H1 (cell line): Measurements from ENCODE around the gene DUSP9. TPM values are rescaled to one million over a fixed set of nuclear protein-coding genes. Genes with fewer than 3 reads are reported as not detected.
A peak's percentile ranks its signal among the peaks of the same experiment; 100 is the strongest.

Source experiments
- CTCF ChIA-PET: fragments of 300-600 bp; sonication (Branson Sonifier 250); formaldehyde crosslinking; loops from one replicate; lab custom pipeline; 2021; ENCODE audit not compliant: partially characterized antibody; lab: Charles Lee
- POLR2A ChIA-PET: fragments of 300-600 bp; sonication (Branson Sonifier 250); formaldehyde crosslinking; loops from one replicate; lab custom pipeline; 2021; ENCODE audit warnings: inconsistent platforms; ENCODE audit not compliant: partially characterized antibody; lab: Charles Lee
- DNase-seq, 2 experiments: peaks; one replicate each; pipeline versions ENCODE4 v3.0.0 to v3.0.0-alpha.2; 2010 to 2022; ENCODE audit warnings: low spot score in 2 of 2, low read depth in 1 of 2, mixed read lengths in 1 of 2
- FAIRE-seq: peaks from 2 replicates; lab custom pipeline; 2011; peaks lifted over from hg19 to GRCh38; lab: Jason Lieb, UNC
- H2AFZ ChIP-seq: 2 replicates; pipeline ENCODE4 v1.8.1; 2012; ENCODE audit warnings: low read length, inconsistent platforms
- H2AK5ac ChIP-seq: 2 replicates; pipeline ENCODE4 v1.6.1; 2013; ENCODE audit warnings: low read depth, low read length
- H2BK120ac ChIP-seq: replicated peaks from 2 replicates; pipeline ENCODE3; 2013; ENCODE audit warnings: low read depth, low read length, inconsistent platforms
- H2BK12ac ChIP-seq: 2 replicates; pipeline ENCODE4 v1.6.1; 2013; ENCODE audit warnings: low read depth, low read length
- H2BK15ac ChIP-seq: 2 replicates; pipeline ENCODE4 v1.6.1; 2013; ENCODE audit warnings: low read length
- H2BK20ac ChIP-seq: 2 replicates; pipeline ENCODE4 v1.6.1; 2013; ENCODE audit warnings: low read length
- H2BK5ac ChIP-seq: 2 replicates; pipeline ENCODE4 v1.6.1; 2013; ENCODE audit warnings: low read depth, low read length
- H3K14ac ChIP-seq: 2 replicates; pipeline ENCODE4 v1.6.1; 2013; ENCODE audit warnings: inconsistent platforms; ENCODE audit not compliant: insufficient read length
- H3K18ac ChIP-seq: 2 replicates; pipeline ENCODE4 v1.6.1; 2013; ENCODE audit warnings: low read length; ENCODE audit errors: extremely low read depth
- H3K23ac ChIP-seq: 2 replicates; pipeline ENCODE4 v1.6.1; 2013; ENCODE audit warnings: inconsistent platforms; ENCODE audit not compliant: insufficient read length
- H3K23me2 ChIP-seq: 2 replicates; pipeline ENCODE4 v1.6.1; 2013; ENCODE audit warnings: low read depth, low read length
- H3K27ac ChIP-seq: 2 replicates; pipeline ENCODE4 v1.6.1; 2011; ENCODE audit warnings: low read depth, low read length, inconsistent platforms
- H3K27me3 ChIP-seq, 4 experiments: replicated peaks in 1 of 4; 1 replicate in 1 of 4; 2 replicates in 3 of 4; pipeline versions ENCODE4 v1.6.1 to v1.8.1; 2011 to 2013; ENCODE audit warnings: low read length in 3 of 4, mild to moderate bottlenecking in 3 of 4, inconsistent platforms in 2 of 4, mixed read lengths in 2 of 4, moderate library complexity in 1 of 4; ENCODE audit not compliant: control insufficient read depth in 3 of 4, insufficient read depth in 3 of 4; ENCODE audit errors: extremely low read depth in 1 of 4
- H3K36me3 ChIP-seq, 4 experiments: 2 replicates each; pipeline versions ENCODE4 v1.6.1 to v1.8.1; 2011 to 2013; ENCODE audit warnings: mild to moderate bottlenecking in 4 of 4, low read length in 3 of 4, moderate library complexity in 2 of 4, control low read depth in 1 of 4, inconsistent platforms in 1 of 4; ENCODE audit not compliant: insufficient read depth in 4 of 4, control insufficient read depth in 2 of 4
- H3K4ac ChIP-seq: replicated peaks from 2 replicates; pipeline ENCODE3; 2013; ENCODE audit warnings: low read length, low read depth, mixed read lengths, inconsistent platforms; ENCODE audit not compliant: insufficient read length
- H3K4me1 ChIP-seq, 4 experiments: replicated peaks in 1 of 4; 1 replicate in 1 of 4; 2 replicates in 3 of 4; pipeline versions ENCODE4 v1.6.1 to v1.8.1; 2011 to 2013; ENCODE audit warnings: low read length in 3 of 4, inconsistent platforms in 2 of 4, mixed read lengths in 1 of 4; ENCODE audit not compliant: insufficient read depth in 4 of 4, control insufficient read depth in 3 of 4
- H3K4me2 ChIP-seq, 2 experiments: 2 replicates each; pipeline versions ENCODE4 v1.6.1 to v1.8.1; 2011 to 2013; ENCODE audit warnings: low read depth in 2 of 2, low read length in 2 of 2, control low read depth in 1 of 2, inconsistent platforms in 1 of 2, mild to moderate bottlenecking in 1 of 2; ENCODE audit not compliant: insufficient read depth in 1 of 2
- H3K4me3 ChIP-seq, 4 experiments: fragments of 200-600, 300-600 bp in 1 of 4; sonication (generic), shearing (Covaris generic), sonication (Bioruptor Twin) in 1 of 4; 2 replicates each; pipeline versions ENCODE4 v1.5.1 to v1.8.1; 2011 to 2016; ENCODE audit warnings: low read length in 4 of 4, low read depth in 3 of 4, control low read depth in 2 of 4, inconsistent platforms in 2 of 4, mild to moderate bottlenecking in 2 of 4, mixed read lengths in 1 of 4, moderate library complexity in 1 of 4; ENCODE audit not compliant: insufficient read depth in 2 of 4; ENCODE audit errors: extremely low read depth in 1 of 4
- H3K56ac ChIP-seq: replicated peaks from 2 replicates; pipeline ENCODE3; 2013; ENCODE audit warnings: low read depth, mild to moderate bottlenecking, mixed read lengths, low read length, inconsistent platforms; ENCODE audit not compliant: insufficient read length
- H3K79me1 ChIP-seq: 2 replicates; pipeline ENCODE4 v1.6.1; 2013; ENCODE audit warnings: low read depth, low read length, control low read depth
- H3K79me2 ChIP-seq, 2 experiments: 2 replicates each; pipeline versions ENCODE4 v1.6.1 to v1.8.1; 2012 to 2013; ENCODE audit warnings: low read length in 2 of 2, mild to moderate bottlenecking in 2 of 2, inconsistent platforms in 1 of 2; ENCODE audit not compliant: insufficient read depth in 2 of 2, control insufficient read depth in 1 of 2
- H3K9ac ChIP-seq, 4 experiments: replicated peaks in 1 of 4; 1 replicate in 1 of 4; 2 replicates in 3 of 4; pipeline versions ENCODE4 v1.6.1 to v1.8.1; 2011 to 2013; ENCODE audit warnings: low read depth in 3 of 4, low read length in 3 of 4, control low read depth in 2 of 4, mild to moderate bottlenecking in 2 of 4, moderate library complexity in 2 of 4, inconsistent platforms in 1 of 4; ENCODE audit errors: extremely low read depth in 1 of 4
- H3K9me3 ChIP-seq, 2 experiments: 2 replicates each; pipeline versions ENCODE4 v1.6.1 to v1.8.1; 2012 to 2013; ENCODE audit warnings: mild to moderate bottlenecking in 2 of 2, moderate library complexity in 2 of 2, control low read depth in 1 of 2, inconsistent platforms in 1 of 2, low read depth in 1 of 2, low read length in 1 of 2, mixed read lengths in 1 of 2; ENCODE audit not compliant: insufficient read depth in 2 of 2
- H4K20me1 ChIP-seq, 2 experiments: replicated peaks in 1 of 2; 2 replicates each; pipeline versions ENCODE3 to v1.8.1; 2011 to 2013; ENCODE audit warnings: inconsistent platforms in 2 of 2, low read length in 2 of 2, mild to moderate bottlenecking in 1 of 2; ENCODE audit not compliant: insufficient read depth in 2 of 2, control insufficient read depth in 1 of 2
- H4K5ac ChIP-seq: 2 replicates; pipeline ENCODE4 v1.6.1; 2013; ENCODE audit warnings: low read length, low read depth, mixed read lengths, inconsistent platforms; ENCODE audit not compliant: insufficient read length
- H4K8ac ChIP-seq: 2 replicates; pipeline ENCODE4 v1.8.0; 2013; ENCODE audit warnings: mild to moderate bottlenecking, moderate library complexity, low read length, inconsistent platforms; ENCODE audit not compliant: insufficient read depth; ENCODE audit errors: extremely low read depth
- H4K91ac ChIP-seq: replicated peaks from 2 replicates; pipeline ENCODE3; 2013; ENCODE audit warnings: low read length, mixed read lengths, inconsistent platforms; ENCODE audit not compliant: insufficient read length
- BCL11A ChIP-seq, 2 experiments: IDR thresholded peaks; one replicate each; pipeline ENCODE4 v1.6.1; 2011; ENCODE audit warnings: low read depth in 2 of 2, low read length in 2 of 2, mild to moderate bottlenecking in 2 of 2
- BRCA1 ChIP-seq: IDR thresholded peaks from 2 replicates; pipeline ENCODE4 v1.6.1; 2012; ENCODE audit warnings: low read depth, low read length, improper control_type of control experiment
- KDM4A ChIP-seq: IDR thresholded peaks from one replicate; pipeline ENCODE4 v1.7.1; 2012; ENCODE audit warnings: low read depth, mild to moderate bottlenecking, moderate library complexity, low read length, inconsistent platforms; ENCODE audit not compliant: severe bottlenecking
- NRF1 ChIP-seq: IDR thresholded peaks from 2 replicates; pipeline ENCODE4 v1.6.1; 2011; ENCODE audit warnings: mild to moderate bottlenecking, low read depth, low read length, improper control_type of control experiment
- RAD21 ChIP-seq, 2 experiments: IDR thresholded peaks in 1 of 2; conservative IDR thresholded peaks in 1 of 2; 2 replicates each; pipeline ENCODE4 v1.6.1; 2011; ENCODE audit warnings: low read depth in 2 of 2, low read length in 2 of 2, improper control_type of control experiment in 1 of 2, inconsistent platforms in 1 of 2, mild to moderate bottlenecking in 1 of 2, moderate library complexity in 1 of 2
- RNF2 ChIP-seq: fragments of 200-900, 300-1000 bp; sonication (generic); IDR thresholded peaks from 2 replicates; pipeline ENCODE4 v1.7.1; 2016; ENCODE audit warnings: borderline replicate concordance, low read depth, mild to moderate bottlenecking, antibody characterized with exemption, low read length; ENCODE audit not compliant: poor library complexity, severe bottlenecking; ENCODE audit errors: missing control alignments
- SIRT6 ChIP-seq: IDR thresholded peaks from one replicate; pipeline ENCODE4 v1.7.1; 2012; ENCODE audit warnings: low read length, inconsistent platforms
- TCF12 ChIP-seq: IDR thresholded peaks from 2 replicates; pipeline ENCODE4 v1.6.1; 2011; ENCODE audit warnings: low read depth, mild to moderate bottlenecking, low read length
- TEAD4 ChIP-seq: IDR thresholded peaks from 2 replicates; pipeline ENCODE4 v1.6.1; 2012; ENCODE audit warnings: low read depth, low read length, inconsistent platforms, mixed read lengths
- YY1 ChIP-seq: IDR thresholded peaks from 2 replicates; pipeline ENCODE4 v1.6.1; 2011; ENCODE audit warnings: low read depth, mild to moderate bottlenecking, low read length
- ZNF274 ChIP-seq: IDR thresholded peaks from 2 replicates; pipeline ENCODE4 v1.7.0; 2012; ENCODE audit warnings: low read length, borderline replicate concordance; ENCODE audit errors: extremely low read depth
- WGBS, 2 experiments: shearing (Covaris generic) in 1 of 2; methylation state at CpG; one replicate each; pipeline versions ENCODE4 v1.1.6 to v1.1.7; 2013 to 2015; ENCODE audit warnings: low lambda C conversion rate in 2 of 2, mixed read lengths in 2 of 2, inconsistent platforms in 1 of 2, low coverage in 1 of 2, missing lambda C conversion rate in 1 of 2; ENCODE audit not compliant: insufficient replicate concordance in 2 of 2, insufficient coverage in 1 of 2, insufficient read length in 1 of 2; ENCODE audit errors: extremely low coverage in 1 of 2, missing lambda C conversion rate in 1 of 2; 5-methylcytosine and 5-hydroxymethylcytosine counted together
- polyA plus RNA-seq, 7 experiments: library from polyadenylated mRNA; depleted of rRNA in 3 of 7; stranded (reverse) in 5 of 7; unstranded in 2 of 7; fragments of >200 nt in 5 of 7; fragments of 200-250 nt in 2 of 7; gene quantifications; 1 replicate in 5 of 7; 2 replicates in 1 of 7; 4 replicates in 1 of 7; pipeline versions ENCODE4 v1.2.1 to v1.2.3, GENCODE V29; 2011 to 2013; ENCODE audit warnings: missing spikeins in 2 of 7, mixed read lengths in 2 of 7
- total RNA-seq: library from RNA; stranded (reverse); fragmentation: NEBNext Ultra II Directional; extraction: Animal tissue kit (Norgen Biotek cat#: 25700); gene quantifications from 2 replicates; pipeline ENCODE4 v1.2.1, GENCODE V29; 2021

The DUSP9 gene
- total and polyA plus RNA-seq, 2 of the 8 experiments (the other 6 are each of a cell fraction or from before 2014, with no cell fraction given) = 0.80 to 1.1 TPM

DNA sequence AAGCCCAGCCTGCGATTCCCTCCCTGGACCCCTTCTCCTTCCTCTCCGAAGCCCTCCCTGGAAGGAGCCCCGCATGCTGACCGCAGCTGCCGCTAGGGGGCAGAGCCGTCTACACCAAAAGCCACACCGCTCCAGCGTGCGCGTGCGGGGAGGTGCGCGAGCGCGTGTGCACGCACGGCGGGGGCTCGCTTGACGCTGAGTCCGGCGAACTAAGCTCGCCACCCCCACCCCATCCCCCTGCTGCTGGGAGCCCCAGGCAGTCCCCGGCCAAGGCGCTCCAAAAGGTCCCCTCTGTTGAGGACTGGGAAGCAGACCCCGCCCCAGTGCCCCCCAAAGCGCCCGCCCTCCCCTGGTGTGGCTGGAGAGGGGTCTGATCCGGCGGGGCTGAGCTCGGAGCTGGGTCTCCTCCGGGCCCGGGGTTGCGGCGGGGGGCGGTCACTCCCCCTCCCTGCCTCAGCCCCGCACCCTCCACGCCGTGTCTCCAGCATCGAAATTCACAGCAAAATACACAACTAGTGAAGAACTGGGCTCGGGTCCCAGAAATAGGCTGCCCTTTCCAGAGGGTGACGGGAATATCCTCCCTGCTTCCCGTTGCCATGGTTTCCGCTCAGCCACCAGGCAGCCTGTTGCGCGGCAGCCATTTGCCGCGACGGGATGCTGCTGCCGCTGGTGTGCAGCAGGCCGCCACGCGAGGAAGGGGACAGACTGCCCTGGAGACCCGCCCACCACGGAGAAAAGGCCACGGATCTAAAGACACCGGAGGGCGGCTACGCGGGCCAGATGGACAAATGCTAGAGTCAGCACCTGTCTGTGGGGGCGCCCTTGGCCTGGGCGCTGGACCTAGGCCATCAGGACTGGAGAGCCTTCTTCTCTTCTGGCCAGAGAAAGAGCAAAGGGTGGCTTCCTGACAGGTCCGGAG is 36.8 kb upstream of the DUSP9 start:
- Histone ChIP-seq H3K23ac (no peak overlapping the region), H3K14ac (no peak overlapping the region), H3K18ac (no peak overlapping the region), H3K27me3 (peaks cover 0 to 11% (median 8%) of the 10 kb centered on the region in 4 experiments; a peak in 6 of 7 replicates), H3K4me3 (peak overlapping the region in 3 of 4 experiments; percentile 29 to 51 (median 33); a peak in 6 of 8 replicates), H3K4ac (no peak overlapping the region), H2BK12ac (no peak overlapping the region), H3K4me1 (no peaks in the 10 kb centered on the region), H3K9ac (no peak overlapping the region), H2BK20ac (no peak overlapping the region), H3K23me2 (no peaks in the 10 kb centered on the region), H3K56ac (no peak overlapping the region), H3K36me3 (no peaks in the 10 kb centered on the region), H2AFZ (no peak overlapping the region), H4K8ac (0 out of 2 replicates have a peak overlapping the region, but pooled peaks have one; percentile 25), H3K9me3 (no peaks in the 10 kb centered on the region), H3K79me2 (no peaks in the 10 kb centered on the region), H2BK5ac (no peak overlapping the region), H4K5ac (no peak overlapping the region), H4K91ac (no peak overlapping the region), H3K79me1 (no peaks in the 10 kb centered on the region), H2BK15ac (no peak overlapping the region), H2BK120ac (no peak overlapping the region), H3K27ac (no peak overlapping the region), H2AK5ac (no peak overlapping the region), H3K4me2 (peak overlapping the region; percentile 2 to 63; a peak in 3 of 4 replicates), H4K20me1 (no peaks in the 10 kb centered on the region)
- WGBS, 2 experiments = 14% methylated on average over 27 of the region's 63 CpGs; no CpG with 5 or more reads in 1 of the 2 experiments
- ChIA-PET CTCF (interaction anchor here (0.6 to 8.9 kb wide), 23 partner anchors 9 to 1374 kb away, joined by 3 to 130 read pairs (median 4); partner anchors contain the start of genes CCNQ and DUSP9), POLR2A (interaction anchor here (0.7 to 1.4 kb wide), 2 partner anchors 11 to 14 kb away, joined by 3 read pairs; no protein-coding TSS in a partner anchor)
- FAIRE-seq (no peak), DNase-seq (peak in 1 of 2 experiments; percentile 89)
- TF ChIP-seq YY1 (peak; percentile 57; the same call in 1 of the 2 replicates), TEAD4 (no peak), BRCA1 (no peak), KDM4A (peak; percentile 47), BCL11A (IDR thresholded peaks at IDR 0.05; ENCODE audit: low read depth in 2 of 2, low read length in 2 of 2) (no peak), SIRT6 (no peak), ZNF274 (no peak), RAD21 (IDR thresholded peaks at IDR 0.05 in 1 of 2, conservative IDR thresholded peaks at IDR 0.05 in 1 of 2; ENCODE audit: low read depth in 2 of 2, low read length in 2 of 2) (peak; percentile 66 to 76), RNF2 (no peak), TCF12 (no peak), NRF1 (no peak)
